Neutrophil (primary cell): Measurements from ENCODE around the gene GOLGA8B.
A peak's percentile ranks its signal among the peaks of the same experiment; 100 is the strongest.
"Not testable (repeated sequence)": the region's sequence is repeated elsewhere in the genome, so short reads cannot be mapped to it uniquely, and the experiment has no call there.

ENCODE experiments used
- H3K27ac ChIP-seq: fragments of 200-600 bp; sonication (generic); 2 replicates; pipeline ENCODE4 v1.5.1; 2016; ENCODE audit warnings: mild to moderate bottlenecking, moderate library complexity
- H3K27me3 ChIP-seq: fragments of 200-600 bp; sonication (generic); 2 replicates; pipeline ENCODE4 v1.6.0; 2016; ENCODE audit warnings: mild to moderate bottlenecking
- H3K36me3 ChIP-seq: fragments of 200-600 bp; sonication (generic); 2 replicates; pipeline ENCODE4 v1.5.1; 2017
- H3K4me1 ChIP-seq, 2 experiments: fragments of 200-600 bp in 1 of 2; sonication (generic) in 1 of 2; 1 replicate in 1 of 2; 2 replicates in 1 of 2; pipeline versions ENCODE4 v1.5.1 to v1.6.1; 2013 to 2016; ENCODE audit warnings: low read depth in 1 of 2, low read length in 1 of 2, mild to moderate bottlenecking in 1 of 2, moderate library complexity in 1 of 2; ENCODE audit not compliant: control insufficient read depth in 1 of 2, insufficient read depth in 1 of 2
- H3K4me3 ChIP-seq, 2 experiments: fragments of 200-600 bp in 1 of 2; sonication (generic) in 1 of 2; 1 replicate in 1 of 2; 2 replicates in 1 of 2; pipeline ENCODE4 v1.5.1; 2013 to 2016; ENCODE audit warnings: low read depth in 1 of 2, low read length in 1 of 2, mild to moderate bottlenecking in 1 of 2, moderate library complexity in 1 of 2
- H3K9me3 ChIP-seq: fragments of 200-600 bp; sonication (generic); 2 replicates; pipeline ENCODE4 v1.5.1; 2016
- CTCF ChIP-seq: fragments of 200-600 bp; sonication (generic); IDR thresholded peaks from 2 replicates; pipeline ENCODE4 v1.5.1; 2016; ENCODE audit warnings: antibody characterized with exemption

GOLGA8B gene

GRCh38 chr15:34584330-34584668 lies 848 bp upstream of the GOLGA8B start:
- Histone ChIP-seq H3K36me3 (no peaks in the 10 kb centered on the region), H3K9me3 (no peaks in the 10 kb centered on the region), H3K27ac (no peak overlapping the region), H3K4me1 (peaks cover 7 to 13% of the 10 kb centered on the region in 2 experiments), H3K4me3 (peak overlapping the region; percentile 61 to 63), H3K27me3 (peaks cover 61% of the 10 kb centered on the region)
- TF ChIP-seq CTCF, result no peak

- H3K27ac ChIP-seq, result no peak overlapping the region
- no peaks in the 10 kb centered on the region for H3K9me3 ChIP-seq
- no peaks in the 10 kb centered on the region for H3K36me3 ChIP-seq
- peaks cover 7 to 13% of the 10 kb centered on the region in 2 experiments for H3K4me1 ChIP-seq
- no peak for TF ChIP-seq CTCF
- H3K4me3 ChIP-seq, result peak overlapping the region; percentile 61 to 63
- H3K27me3 ChIP-seq, result peaks cover 61% of the 10 kb centered on the region
Observed at GRCh38 chr15:34582461-34583371, 735 bp downstream of the GOLGA8B start.

- H3K4me1 ChIP-seq, result peaks cover 7 to 13% of the 10 kb centered on the region in 2 experiments
- not testable (repeated sequence) for H3K36me3 ChIP-seq, H3K4me3 ChIP-seq, H3K9me3 ChIP-seq, H3K27ac ChIP-seq
- H3K27me3 ChIP-seq, result peaks cover 55% of the 10 kb centered on the region
Observed at GRCh38 chr15:34581687-34582460, 1.6 kb downstream of the GOLGA8B start.

GRCh38 chr15:34581043-34581365 lies 2.4 kb downstream of the GOLGA8B start:
- Histone ChIP-seq H3K4me3 (no peak overlapping the region), H3K9me3 (no peaks in the 10 kb centered on the region), H3K27me3 (peaks cover 49% of the 10 kb centered on the region), H3K27ac (no peak overlapping the region), H3K36me3 (no peaks in the 10 kb centered on the region), H3K4me1 (peaks cover 7 to 13% of the 10 kb centered on the region in 2 experiments)
- no peak for TF ChIP-seq CTCF

GRCh38 chr15:34580251-34581042 lies 3.0 kb downstream of the GOLGA8B start:
- not testable (repeated sequence) for H3K4me3 ChIP-seq, H3K27ac ChIP-seq
- H3K4me1 ChIP-seq, result peaks cover 7 to 13% of the 10 kb centered on the region in 2 experiments

GRCh38 chr15:34578283-34578674 lies 5.2 kb downstream of the GOLGA8B start:
- Histone ChIP-seq H3K4me1 (peaks cover 0 to 8% of the 10 kb centered on the region in 2 experiments), H3K4me3 (no peak overlapping the region), H3K9me3 (no peaks in the 10 kb centered on the region), H3K36me3 (no peaks in the 10 kb centered on the region), H3K27ac (no peak overlapping the region), H3K27me3 (peaks cover 22% of the 10 kb centered on the region)
- TF ChIP-seq CTCF, result no peak

More at GRCh38 chr15:34580251-34581042, 3.0 kb downstream of the GOLGA8B start:
- H3K36me3 ChIP-seq, H3K9me3 ChIP-seq: not testable (repeated sequence)
- H3K27me3 ChIP-seq, result peaks cover 44% of the 10 kb centered on the region

GRCh38 chr15:34577658-34578282 lies 5.7 kb downstream of the GOLGA8B start:
- peaks cover 17% of the 10 kb centered on the region for H3K27me3 ChIP-seq
- H3K27ac ChIP-seq, H3K4me1 ChIP-seq: not testable (repeated sequence)

GRCh38 chr15:34575035-34575434 lies 8.4 kb downstream of the GOLGA8B start:
- H3K4me1 ChIP-seq, result not testable (repeated sequence)

More at GRCh38 chr15:34577658-34578282, 5.7 kb downstream of the GOLGA8B start:
- H3K4me3 ChIP-seq, H3K9me3 ChIP-seq, H3K36me3 ChIP-seq: not testable (repeated sequence)

More at GRCh38 chr15:34575035-34575434, 8.4 kb downstream of the GOLGA8B start:
- H3K36me3 ChIP-seq, H3K27ac ChIP-seq, H3K27me3 ChIP-seq, H3K4me3 ChIP-seq, H3K9me3 ChIP-seq: not testable (repeated sequence)
